K562 (cell line): ENCODE results near the gene SLC22A16. TPM values are rescaled to one million over a fixed set of nuclear protein-coding genes. Genes with fewer than 3 reads are reported as not detected.

Source experiments
- ATAC-seq: fragments of 200-7000 bp; cut with Tn5 transposase; 3 replicates; pipeline ENCODE4 v1.9.1; 2020; ENCODE audit warnings: moderate library complexity
- BruUV-seq: library from RNA; stranded (reverse); fragments of 400-500 nt; replicated peaks from 2 replicates; lab custom pipeline; 2021; lab: Mats Ljungman, UMichigan
- CTCF ChIA-PET: fragments of 300-600 bp; formaldehyde crosslinking; extraction: SDS; loops from one replicate; lab custom pipeline; 2021; ENCODE audit warnings: low intra/inter-chr PET ratio; lab: Yijun Ruan, JAX
- POLR2A ChIA-PET: fragments of 300-600, 350-650 bp; sonication (Branson Sonifier 250); formaldehyde crosslinking; extraction: SDS; loops from one replicate; lab custom pipeline; 2021; ENCODE audit warnings: antibody characterized with exemption, inconsistent platforms; lab: Yijun Ruan, JAX
- DNase-seq, 4 experiments: peaks; one replicate each; pipeline versions ENCODE4 v3.0.0 to v3.0.0-alpha.2; 2011 to 2018; ENCODE audit warnings: low spot score in 3 of 4, mixed read lengths in 3 of 4; ENCODE audit errors: extremely low read depth in 1 of 4
- FAIRE-seq: peaks from 2 replicates; lab custom pipeline; 2011; peaks lifted over from hg19 to GRCh38; lab: Jason Lieb, UNC
- H2AFZ ChIP-seq: 2 replicates; pipeline ENCODE4 v1.6.0; 2011; ENCODE audit warnings: low read depth, low read length, control low read depth, inconsistent platforms
- H3K27ac ChIP-seq: fragments of 200-600 bp; 3 replicates; pipeline ENCODE4 v1.8.0; 2011; ENCODE audit warnings: low read depth, mild to moderate bottlenecking, control low read depth, inconsistent platforms, low read length, moderate library complexity, mixed read lengths; ENCODE audit errors: extremely low read depth
- H3K27me3 ChIP-seq, 2 experiments: fragments of 300-600 bp in 1 of 2; 2 replicates in 1 of 2; 3 replicates in 1 of 2; pipeline versions ENCODE4 v1.6.0 to v1.8.0; 2011; ENCODE audit warnings: inconsistent platforms in 2 of 2, low read length in 2 of 2, mild to moderate bottlenecking in 1 of 2, mixed read lengths in 1 of 2, moderate library complexity in 1 of 2; ENCODE audit not compliant: control insufficient read depth in 2 of 2, insufficient read depth in 2 of 2
- H3K36me3 ChIP-seq: fragments of 300-600 bp; 3 replicates; pipeline ENCODE4 v1.8.0; 2011; ENCODE audit warnings: mild to moderate bottlenecking, low read length, inconsistent platforms; ENCODE audit not compliant: control insufficient read depth, insufficient read depth
- H3K4me1 ChIP-seq, 2 experiments: fragments of 200-600 bp in 1 of 2; replicated peaks in 1 of 2; 2 replicates in 1 of 2; 3 replicates in 1 of 2; pipeline versions ENCODE4 v1.5.1 to v1.8.0; 2011; ENCODE audit warnings: inconsistent platforms in 2 of 2, low read length in 2 of 2, mild to moderate bottlenecking in 1 of 2, mixed read lengths in 1 of 2, moderate library complexity in 1 of 2; ENCODE audit not compliant: control insufficient read depth in 2 of 2, insufficient read depth in 2 of 2
- H3K4me2 ChIP-seq: 2 replicates; pipeline ENCODE4 v1.6.1; 2011; ENCODE audit warnings: low read length, control low read depth, inconsistent platforms, mixed read lengths; ENCODE audit not compliant: insufficient read depth
- H3K4me3 ChIP-seq: fragments of 200-600 bp; sonication (generic), shearing (Covaris generic); 2 replicates; pipeline ENCODE4 v1.5.1; 2016; ENCODE audit warnings: control low read depth, inconsistent platforms
- H3K79me2 ChIP-seq: fragments of 200-600 bp; 3 replicates; pipeline ENCODE4 v1.8.0; 2011; ENCODE audit warnings: low read length, inconsistent platforms; ENCODE audit not compliant: control insufficient read depth, insufficient read depth
- H3K9ac ChIP-seq, 2 experiments: 2 replicates each; pipeline versions ENCODE4 v1.6.0 to v1.6.1; 2011; ENCODE audit warnings: low read depth in 2 of 2, low read length in 2 of 2, control low read depth in 1 of 2, inconsistent platforms in 1 of 2, mild to moderate bottlenecking in 1 of 2, mixed read lengths in 1 of 2; ENCODE audit not compliant: insufficient read depth in 1 of 2
- H3K9me1 ChIP-seq: one replicate; pipeline ENCODE4 v1.6.0; 2011; ENCODE audit warnings: inconsistent platforms, mild to moderate bottlenecking, low read length, moderate library complexity; ENCODE audit not compliant: control insufficient read depth, insufficient read depth
- H3K9me3 ChIP-seq: replicated peaks from 2 replicates; pipeline ENCODE4 v1.5.1; 2011; ENCODE audit warnings: low read depth, low read length, inconsistent platforms; ENCODE audit not compliant: control insufficient read depth, insufficient read depth
- H4K20me1 ChIP-seq: replicated peaks from 2 replicates; pipeline ENCODE4 v1.6.1; 2011; ENCODE audit warnings: low read length, inconsistent platforms, mixed read lengths; ENCODE audit not compliant: control insufficient read depth, insufficient read depth
- ARID1B ChIP-seq: fragments of 450-650 bp; IDR thresholded peaks from 2 replicates; pipeline ENCODE4 v1.6.1; 2016; ENCODE audit warnings: antibody characterized with exemption, mild to moderate bottlenecking, inconsistent platforms
- ATF1 ChIP-seq, 2 experiments: fragments of 450-650 bp in 1 of 2; IDR thresholded peaks; 2 replicates each; pipeline ENCODE4 v1.6.1; 2016; ENCODE audit warnings: missing compliant biosample characterization in 1 of 2, missing genetic modification characterization in 1 of 2
- ATF3 ChIP-seq, 2 experiments: fragments of 450-650 bp in 1 of 2; sonication (generic) in 1 of 2; formaldehyde crosslinking in 1 of 2; IDR thresholded peaks in 1 of 2; conservative IDR thresholded peaks in 1 of 2; 2 replicates each; pipeline versions ENCODE4 v1.6.1 to v1.8.1; 2016 to 2023; ENCODE audit warnings: mild to moderate bottlenecking in 2 of 2, moderate library complexity in 2 of 2, inconsistent platforms in 1 of 2, missing genetic modification reagents in 1 of 2
- EGR1 ChIP-seq: fragments of 450-650 bp; conservative IDR thresholded peaks from 2 replicates; pipeline ENCODE4 v1.6.1; 2017; ENCODE audit warnings: mild to moderate bottlenecking
- FOSL1 ChIP-seq: fragments of 200-800 bp; sonication (Bioruptor generic); conservative IDR thresholded peaks from 2 replicates; pipeline ENCODE4 v1.6.1; 2016; ENCODE audit warnings: missing genetic modification characterization, missing compliant biosample characterization
- GATAD2B ChIP-seq: fragments of 450-650 bp; IDR thresholded peaks from 2 replicates; pipeline ENCODE4 v1.6.1; 2017; ENCODE audit warnings: mild to moderate bottlenecking, borderline replicate concordance
- HDAC2 ChIP-seq: fragments of 450-650 bp; IDR thresholded peaks from 2 replicates; pipeline ENCODE4 v1.6.1; 2016; ENCODE audit warnings: mild to moderate bottlenecking
- MEIS2 ChIP-seq: fragments of 450-650 bp; IDR thresholded peaks from 2 replicates; pipeline ENCODE4 v1.6.1; 2014; ENCODE audit warnings: mild to moderate bottlenecking; ENCODE audit not compliant: partially characterized antibody
- PBX2 ChIP-seq, 2 experiments: IDR thresholded peaks in 1 of 2; conservative IDR thresholded peaks in 1 of 2; 2 replicates each; pipeline ENCODE4 v1.6.1; 2016; ENCODE audit warnings: low read depth in 2 of 2, mild to moderate bottlenecking in 1 of 2, missing compliant biosample characterization in 1 of 2, missing genetic modification characterization in 1 of 2, moderate library complexity in 1 of 2
- RAD21 ChIP-seq, 2 experiments: fragments of 250-450 bp in 1 of 2; fragments of 450-650 bp in 1 of 2; sonication (Bioruptor Pico) in 1 of 2; formaldehyde crosslinking in 1 of 2; IDR thresholded peaks in 1 of 2; conservative IDR thresholded peaks in 1 of 2; 2 replicates each; pipeline versions ENCODE4 v1.4.0 to v1.8.0; 2020 to 2022; ENCODE audit warnings: mild to moderate bottlenecking in 2 of 2, moderate library complexity in 1 of 2
- SMARCA4 ChIP-seq: fragments of 450-650 bp; IDR thresholded peaks from 2 replicates; pipeline ENCODE4 v1.6.1; 2016
- SOX6 ChIP-seq: fragments of 450-650 bp; IDR thresholded peaks from 2 replicates; pipeline ENCODE4 v1.6.1; 2014; ENCODE audit warnings: mild to moderate bottlenecking
- ZC3H4 ChIP-seq: sonication (generic); formaldehyde crosslinking; IDR thresholded peaks from 2 replicates; pipeline ENCODE4 v1.9.0; 2021; ENCODE audit warnings: missing genetic modification reagents, borderline replicate concordance
- ZNF121 ChIP-seq: sonication (generic); formaldehyde crosslinking; conservative IDR thresholded peaks from 2 replicates; pipeline ENCODE4 v1.8.0; 2022; ENCODE audit warnings: missing genetic modification reagents
- WGBS: fragments of 100-300 bp; shearing (Covaris generic); methylation state at CpG from one replicate; pipeline ENCODE4 v1.1.6; 2016; ENCODE audit warnings: low coverage, mixed read lengths; ENCODE audit not compliant: insufficient coverage; ENCODE audit errors: missing lambda C conversion rate; 5-methylcytosine and 5-hydroxymethylcytosine counted together
- in situ Hi-C: fragments of 300-500 bp; cut with MboI; formaldehyde crosslinking; loops from 4 replicates; pipeline ENCODE4 v1.15.0; 2018; ENCODE audit warnings: inconsistent platforms, mixed read lengths
- intact Hi-C: fragments of 100-400 bp; cut with micrococcal nuclease; formaldehyde crosslinking; loops from 2 replicates; pipeline ENCODE4 v1.14.2; 2022
- polyA plus RNA-seq, 8 experiments: library from polyadenylated mRNA; depleted of rRNA in 4 of 8; stranded (reverse) in 5 of 8; unstranded in 3 of 8; fragments of >200 nt; fragmentation: Nextera tagmentation in 2 of 8; fragmentation: Illumina TruSeq in 1 of 8; extraction: Ambion mirVana in 2 of 8; extraction: Trizol in 1 of 8; gene quantifications; 2 replicates each; pipeline versions ENCODE4 v1.2.1 to v1.2.3, GENCODE V29; 2011 to 2014; ENCODE audit warnings: inconsistent platforms in 1 of 8, missing spikeins in 1 of 8
- total RNA-seq, 7 experiments: library from RNA; depleted of rRNA in 6 of 7; stranded (reverse); fragments of >200 nt in 6 of 7; fragmentation: Illumina TruSeq in 2 of 7; extraction: Trizol in 2 of 7; gene quantifications; 2 replicates each; pipeline versions ENCODE4 v1.2.1 to v1.2.3, GENCODE V29; 2011 to 2021; ENCODE audit warnings: low replicate concordance in 1 of 7

The SLC22A16 gene
- total and polyA plus RNA-seq, 9 of the 15 experiments (the other 6 are each of a cell fraction or from before 2014, with no cell fraction given): not detected

- Histone ChIP-seq H3K9ac (no peak overlapping the region), H3K9me1 (no peaks in the 10 kb centered on the region), H3K9me3 (no peaks in the 10 kb centered on the region), H3K27me3 (peaks cover 0 to 13% of the 10 kb centered on the region in 2 experiments; a peak in 2 of 5 replicates), H3K4me3 (no peak overlapping the region), H3K27ac (peak overlapping the region; percentile 17; the same call in 1 of the 3 replicates), H2AFZ (peak overlapping the region; percentile 47; the same call in 1 of the 2 replicates), H3K4me2 (no peak overlapping the region), H4K20me1 (no peaks in the 10 kb centered on the region), H3K36me3 (no peaks in the 10 kb centered on the region), H3K4me1 (peaks cover 0 to 6% of the 10 kb centered on the region in 2 experiments; a peak in 2 of 5 replicates), H3K79me2 (no peaks in the 10 kb centered on the region)
- BruUV-seq: no TSS peak
- FAIRE-seq (peak; percentile 48), DNase-seq (peak in 3 of 4 experiments; percentile 17 to 18 (median 17)), ATAC-seq (no peak)
- CTCF ChIA-PET: interaction anchor here (0.6 kb wide), 1 partner anchor 169 kb away, joined by 3 read pairs; no protein-coding TSS in a partner anchor
- POLR2A ChIA-PET: no interaction called here
- WGBS: 3% methylated on average over 7 of the region's 7 CpGs
- intact Hi-C loops: no loop called here
- in situ Hi-C loops: no loop called here
- TF ChIP-seq PBX2 (CRISPR knock-in tag; IDR thresholded peaks at IDR 0.05; ENCODE audit: low read depth) (no peak), PBX2 (tag; conservative IDR thresholded peaks at IDR 0.05; ENCODE audit: low read depth) (peak; percentile 72), ATF1 (CRISPR knock-in tag; IDR thresholded peaks at IDR 0.05) (no peak), ATF1 (tag; IDR thresholded peaks at IDR 0.05) (0 out of 2 replicates have a peak, but pooled peaks have one; percentile 37), ARID1B (peak; percentile 26; the same call in 1 of the 2 replicates), ZC3H4 (no peak), GATAD2B (no peak), ZNF121 (CRISPR knock-in tag) (no peak), MEIS2 (peak; percentile 62), SOX6 (peak; percentile 75), ATF3 (IDR thresholded peaks at IDR 0.05) (peak; percentile 74), ATF3 (CRISPR knock-in tag; conservative IDR thresholded peaks at IDR 0.05) (no peak), FOSL1 (tag) (peak; percentile 92), RAD21 (CRISPR knock-in tag; conservative IDR thresholded peaks at IDR 0.05 in 1 of 2, IDR thresholded peaks at IDR 0.05 in 1 of 2) (no peak), EGR1 (peak; percentile 39), SMARCA4 (peak; percentile 20; the same call in 1 of the 2 replicates), HDAC2 (no peak)
Observed at GRCh38 chr6:110491644-110492317, 15.4 kb upstream of the SLC22A16 start.
